NAMALWA (cell line): ENCODE data around the gene CLEC16A.

ENCODE experiments used
- DNase-seq: peaks from one replicate; pipeline ENCODE4 v3.0.0-alpha.2; 2015; ENCODE audit warnings: low spot score

CLEC16A gene

DNA sequence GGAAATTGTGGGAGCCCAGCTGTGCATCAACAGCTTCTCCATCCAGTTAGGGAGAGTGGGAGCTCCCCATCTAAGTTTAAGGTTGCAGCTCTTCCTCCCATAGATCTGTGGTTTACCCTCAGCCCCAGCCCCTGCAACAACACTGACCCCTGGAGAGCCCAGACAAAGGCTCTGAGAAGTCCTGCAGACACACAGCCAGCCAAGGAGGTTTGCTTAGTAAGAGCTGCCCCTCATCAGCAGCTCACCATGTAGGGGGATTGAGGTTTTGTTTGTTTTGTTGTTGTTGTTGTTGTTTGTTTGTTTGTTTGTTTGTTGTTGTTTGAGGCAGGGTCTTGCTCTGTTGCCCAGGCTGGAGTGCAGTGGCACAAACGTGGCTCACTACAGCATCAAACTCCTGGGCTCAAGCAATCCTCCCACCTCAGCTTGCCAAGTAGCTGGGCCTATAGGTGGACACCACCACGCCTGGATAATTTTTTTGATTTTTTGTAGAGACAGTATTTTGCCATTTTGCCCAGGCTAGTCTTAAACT, 138.6 kb downstream of the CLEC16A start:
- no peak for DNase-seq

DNA sequence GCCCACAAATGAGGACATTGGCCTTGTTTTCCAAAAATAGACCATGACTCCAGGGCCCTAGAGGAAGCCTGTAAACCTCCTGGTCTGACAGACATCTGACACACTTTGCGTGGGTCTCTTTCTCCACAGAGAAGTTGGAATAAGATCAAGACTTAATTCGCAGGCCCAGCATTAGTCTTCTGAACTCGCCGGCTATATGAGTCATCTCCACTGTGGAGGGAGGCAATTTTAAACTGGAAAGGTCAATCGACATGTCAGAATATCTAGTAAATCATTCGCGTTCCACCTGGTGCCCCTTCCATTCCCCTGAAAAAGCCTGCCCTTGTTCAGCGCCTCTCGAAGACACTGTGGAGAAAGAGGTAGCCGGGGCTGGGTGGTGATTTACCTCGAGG, 140.1 kb downstream of the CLEC16A start:
- no peak for DNase-seq

DNA sequence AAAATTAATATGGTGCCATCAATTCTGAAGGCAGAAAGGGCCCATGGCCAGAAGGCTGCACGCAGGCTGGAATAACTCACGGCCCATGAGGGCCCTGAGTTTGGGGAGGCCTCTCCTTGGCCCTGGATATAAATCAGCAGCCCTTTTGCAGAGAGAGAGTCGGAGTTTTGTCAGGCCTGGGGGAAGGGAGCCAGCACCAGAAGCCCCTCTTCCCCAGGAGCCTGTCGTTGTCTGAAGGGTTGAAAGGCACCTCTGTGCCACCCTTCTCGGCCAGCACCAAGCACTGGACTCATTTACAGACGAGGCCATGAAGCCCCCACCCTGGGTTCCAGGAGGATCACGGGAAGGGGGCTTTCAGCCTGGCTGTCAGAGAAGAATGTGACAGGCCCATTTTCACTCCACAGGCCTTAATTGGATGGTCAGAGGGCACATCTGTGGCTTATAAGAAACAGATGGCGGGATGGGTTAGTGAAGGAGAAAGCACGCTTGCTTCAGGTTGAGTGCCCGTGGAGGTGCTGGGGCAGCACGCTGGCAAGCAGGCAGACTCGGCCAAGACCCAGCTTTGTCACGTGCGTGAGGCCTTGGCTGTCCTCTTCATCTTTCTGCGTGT, 140.6 kb downstream of the CLEC16A start:
- DNase-seq, result peak; percentile 36

DNA sequence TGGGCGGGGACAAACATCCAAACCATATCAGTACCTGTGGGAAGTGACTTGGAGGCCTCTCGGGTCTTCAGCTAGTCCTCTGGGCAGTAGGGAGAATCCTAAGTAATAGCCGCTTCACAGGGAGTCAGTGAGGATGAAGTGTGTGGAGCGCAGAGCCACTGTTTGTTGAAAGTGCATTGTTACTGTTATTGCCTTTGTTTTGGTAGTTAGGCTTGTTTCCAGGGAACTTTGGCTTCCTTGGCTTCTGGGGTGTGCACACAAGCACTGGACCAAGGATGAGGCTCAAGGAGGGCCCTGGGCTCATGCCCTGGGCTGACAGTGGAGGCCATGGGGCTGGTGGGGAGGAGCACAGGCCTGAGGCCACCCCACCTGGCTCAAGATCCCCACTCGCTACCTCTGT, 141.6 kb downstream of the CLEC16A start:
- no peak for DNase-seq

DNA sequence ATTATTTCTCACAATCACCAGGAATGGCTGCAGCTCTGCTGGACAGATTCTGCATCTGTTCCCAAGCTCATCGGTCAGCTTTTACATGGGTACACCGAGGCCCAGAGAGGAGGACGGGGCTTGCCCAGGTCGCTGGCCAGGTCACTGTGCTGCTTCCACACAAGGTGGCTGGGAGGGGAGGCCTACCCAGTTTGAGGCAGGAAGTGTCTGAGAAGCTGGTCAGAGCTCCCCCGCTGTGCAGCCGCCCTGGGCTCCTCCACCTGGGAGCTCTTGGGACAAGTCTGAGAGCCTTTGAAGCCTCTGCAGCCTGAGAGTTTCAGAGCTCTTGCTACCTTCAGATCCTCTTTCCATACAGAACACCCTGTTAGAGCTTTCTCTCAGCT, 143.3 kb downstream of the CLEC16A start:
- no peak for DNase-seq

DNA sequence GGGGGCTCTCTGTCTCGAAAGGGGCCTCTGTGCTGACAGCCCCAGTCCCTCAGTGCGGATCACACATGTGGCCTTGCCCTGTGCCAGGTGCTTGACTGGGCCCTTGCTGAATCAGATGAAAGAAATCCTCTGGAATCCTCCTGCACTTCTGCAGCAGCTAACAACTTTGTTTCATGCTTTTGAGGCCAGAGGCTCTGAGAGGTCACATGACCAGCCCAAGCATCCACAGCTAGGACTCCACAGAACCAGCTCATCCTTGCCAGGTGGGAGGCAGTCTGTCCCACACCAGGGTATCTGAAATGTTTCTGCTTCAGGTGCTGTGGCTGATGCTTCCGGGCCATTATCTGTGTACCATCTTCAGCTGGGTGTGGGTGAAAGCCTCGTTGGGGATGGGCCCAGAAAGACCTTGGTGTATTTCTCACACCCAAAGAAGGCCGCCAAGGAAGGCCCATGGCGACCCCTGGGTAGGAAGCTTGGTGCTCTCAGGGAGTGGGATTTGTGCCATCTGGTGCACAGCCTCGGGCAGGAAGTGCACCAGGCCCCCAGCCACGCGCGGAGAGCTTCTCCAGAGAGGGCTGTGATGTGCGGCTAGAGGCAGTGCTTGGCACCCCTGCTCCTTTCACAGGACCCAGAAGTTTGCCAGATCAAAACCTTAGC, 143.8 kb downstream of the CLEC16A start:
- DNase-seq, result no peak

DNA sequence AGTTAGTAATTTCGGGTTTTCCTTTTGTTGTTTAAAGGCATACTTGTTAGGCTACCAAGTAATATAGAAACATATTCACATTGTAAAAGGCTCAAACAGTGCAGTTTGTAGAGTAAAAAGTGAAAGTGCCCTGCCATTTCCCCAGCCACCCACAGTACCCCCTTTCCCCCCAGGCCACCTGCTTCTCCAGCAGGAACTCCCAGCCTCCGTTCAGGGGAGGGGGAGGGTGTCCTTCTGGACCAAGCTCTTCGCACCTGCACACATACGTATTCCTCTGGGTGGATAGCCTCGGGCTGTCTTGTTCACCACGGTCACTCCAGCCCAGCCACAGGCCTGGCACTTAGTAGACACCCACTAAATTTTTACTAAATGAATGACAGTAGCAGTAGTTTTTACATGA, 144.5 kb downstream of the CLEC16A start:
- DNase-seq, result no peak

DNA sequence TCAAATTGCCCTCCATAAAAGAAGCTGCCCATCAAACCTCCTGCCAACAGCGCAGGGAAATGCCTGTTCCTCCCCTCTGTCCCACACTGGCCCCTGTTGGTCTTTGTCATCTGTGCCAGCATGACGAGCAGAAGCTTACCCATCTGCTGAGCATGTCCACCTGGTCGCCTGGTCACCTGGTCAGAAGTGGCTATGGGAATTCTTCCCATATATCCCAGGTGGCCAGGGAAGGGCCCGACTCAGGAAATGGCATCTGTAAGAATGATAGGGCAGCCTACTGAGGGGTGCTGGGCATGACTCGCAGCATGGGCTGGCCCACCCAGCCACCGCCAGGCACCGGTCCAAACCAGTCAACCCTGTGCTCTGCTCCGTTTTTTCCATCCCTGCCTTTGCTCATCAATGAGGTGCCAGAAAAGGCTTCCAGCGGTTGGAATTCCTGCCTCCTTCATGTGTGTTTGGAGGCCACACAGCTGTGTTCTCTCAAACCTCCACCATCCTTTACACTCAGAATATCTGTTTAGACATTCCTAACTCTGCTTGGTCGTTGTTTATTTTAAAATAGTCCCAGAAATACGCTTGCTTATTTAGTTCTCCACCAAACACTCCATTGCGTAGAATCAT, 145.2 kb downstream of the CLEC16A start:
- no peak for DNase-seq

DNA sequence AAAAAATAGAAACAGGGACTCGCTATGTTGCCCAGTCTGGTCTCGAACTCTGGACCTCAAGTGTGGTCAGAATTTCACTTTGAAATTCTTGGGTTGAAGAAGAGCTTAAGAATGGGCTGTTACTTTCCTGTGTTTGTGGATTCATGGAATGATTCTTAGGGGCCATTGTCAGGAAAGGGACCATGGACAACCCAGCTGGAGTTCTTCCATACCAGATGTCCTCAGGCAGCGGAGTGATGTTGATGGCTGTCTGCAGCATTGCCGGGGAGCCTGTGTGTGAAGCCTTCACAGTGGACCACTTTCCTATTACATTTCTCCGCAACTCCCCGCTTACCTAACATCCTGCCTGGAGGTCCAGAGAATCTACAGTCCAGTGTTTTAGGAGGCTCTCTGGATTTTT, 145.9 kb downstream of the CLEC16A start:
- DNase-seq, result no peak

DNA sequence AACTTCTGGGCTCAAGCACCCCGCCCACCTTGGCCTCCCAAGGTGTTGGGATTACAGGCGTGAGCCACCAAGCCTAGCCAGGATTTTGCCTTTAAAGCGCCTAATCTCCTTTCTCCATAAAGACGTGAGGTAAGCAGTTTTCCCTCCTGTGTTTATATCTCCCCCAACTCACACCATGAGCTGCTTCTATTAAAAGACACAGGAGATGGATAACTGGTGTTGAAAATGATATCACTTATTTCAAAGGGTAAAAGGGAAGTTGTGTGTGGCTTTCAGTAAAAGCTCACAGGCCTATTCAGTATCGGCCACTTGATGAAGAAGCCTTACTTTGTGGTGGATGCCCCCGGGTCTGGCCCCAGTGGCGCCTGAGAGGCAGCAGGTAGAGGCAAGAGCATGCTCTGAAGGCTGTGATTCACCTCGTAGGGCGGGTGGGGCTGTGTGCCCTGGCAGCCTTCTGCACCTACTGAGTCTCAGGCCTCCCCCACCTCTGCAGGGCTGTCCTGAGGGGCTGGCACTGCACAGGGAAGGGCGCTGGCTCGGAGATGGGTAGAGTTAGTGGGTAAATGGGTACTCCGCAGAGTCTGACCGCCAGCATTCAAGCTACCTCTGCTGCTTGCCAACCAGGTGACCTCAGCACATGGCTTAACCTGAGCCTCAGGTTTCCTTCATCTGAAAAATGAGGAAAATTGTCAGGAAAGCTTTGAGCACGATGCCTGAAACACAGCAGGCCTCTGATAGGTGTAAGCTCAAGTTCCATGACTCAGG, 146.8 kb downstream of the CLEC16A start:
- DNase-seq, result no peak

DNA sequence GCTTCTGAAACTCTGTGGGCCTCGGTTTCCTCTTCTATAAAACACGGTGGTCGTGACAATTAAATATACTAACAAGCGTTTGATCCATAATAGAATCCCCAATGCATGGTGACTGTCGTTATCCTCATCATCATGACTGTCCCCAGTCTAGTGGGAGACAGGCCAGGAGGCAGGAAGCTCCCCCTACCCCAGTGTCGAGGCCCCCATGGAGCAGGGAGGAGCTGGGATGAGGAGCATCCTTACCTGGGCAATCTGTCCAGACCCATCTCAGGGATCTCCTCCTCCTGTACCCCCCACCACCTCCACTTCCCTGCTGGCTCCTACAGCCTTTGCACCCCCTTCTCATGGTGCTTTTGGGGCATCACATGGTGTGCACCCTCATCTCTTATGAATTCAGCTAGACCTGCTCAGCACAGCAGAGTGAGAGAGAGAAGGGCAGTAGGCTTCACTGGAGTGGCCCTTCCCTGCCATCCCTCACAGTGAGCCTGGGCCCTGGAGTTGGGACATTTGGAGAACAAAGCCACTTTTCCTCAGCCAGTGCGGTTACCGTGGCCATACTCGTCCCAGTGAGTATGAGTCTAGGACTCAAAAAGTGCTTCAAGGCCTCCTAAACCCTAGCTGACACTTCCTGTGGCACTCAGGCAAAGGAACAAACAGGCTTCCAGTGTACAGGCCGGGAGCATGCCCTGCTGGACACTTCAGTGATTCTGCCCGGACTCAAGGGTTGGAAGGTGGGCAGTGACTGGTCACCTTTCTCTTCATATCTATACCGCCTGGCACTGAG, 148.6 kb downstream of the CLEC16A start:
- no peak for DNase-seq

DNA sequence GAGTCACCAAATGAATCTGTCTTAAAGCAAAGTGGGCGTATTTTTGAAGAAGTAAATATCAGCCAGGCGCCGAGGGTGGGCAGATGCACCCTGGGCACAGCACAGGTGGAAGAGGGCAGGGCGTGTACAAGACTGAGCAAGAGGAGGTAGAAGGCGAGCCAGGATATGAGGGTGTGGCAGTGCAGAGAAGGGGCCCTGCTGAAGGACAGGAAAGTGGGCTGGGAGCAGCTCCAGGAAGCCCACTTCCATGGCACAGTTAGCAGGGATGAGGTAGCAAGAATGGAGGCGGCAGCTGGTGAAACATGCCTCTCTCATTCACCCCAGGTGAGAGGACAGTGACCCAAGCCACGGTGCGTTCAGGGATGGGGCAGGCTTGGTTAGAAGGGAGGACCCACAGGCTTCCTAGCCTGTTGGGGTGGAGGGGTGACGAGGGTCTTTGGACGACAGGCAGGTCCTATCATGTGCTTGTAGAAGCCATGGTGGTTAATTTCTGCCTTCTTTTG, 149.3 kb downstream of the CLEC16A start:
- no peak for DNase-seq

DNA sequence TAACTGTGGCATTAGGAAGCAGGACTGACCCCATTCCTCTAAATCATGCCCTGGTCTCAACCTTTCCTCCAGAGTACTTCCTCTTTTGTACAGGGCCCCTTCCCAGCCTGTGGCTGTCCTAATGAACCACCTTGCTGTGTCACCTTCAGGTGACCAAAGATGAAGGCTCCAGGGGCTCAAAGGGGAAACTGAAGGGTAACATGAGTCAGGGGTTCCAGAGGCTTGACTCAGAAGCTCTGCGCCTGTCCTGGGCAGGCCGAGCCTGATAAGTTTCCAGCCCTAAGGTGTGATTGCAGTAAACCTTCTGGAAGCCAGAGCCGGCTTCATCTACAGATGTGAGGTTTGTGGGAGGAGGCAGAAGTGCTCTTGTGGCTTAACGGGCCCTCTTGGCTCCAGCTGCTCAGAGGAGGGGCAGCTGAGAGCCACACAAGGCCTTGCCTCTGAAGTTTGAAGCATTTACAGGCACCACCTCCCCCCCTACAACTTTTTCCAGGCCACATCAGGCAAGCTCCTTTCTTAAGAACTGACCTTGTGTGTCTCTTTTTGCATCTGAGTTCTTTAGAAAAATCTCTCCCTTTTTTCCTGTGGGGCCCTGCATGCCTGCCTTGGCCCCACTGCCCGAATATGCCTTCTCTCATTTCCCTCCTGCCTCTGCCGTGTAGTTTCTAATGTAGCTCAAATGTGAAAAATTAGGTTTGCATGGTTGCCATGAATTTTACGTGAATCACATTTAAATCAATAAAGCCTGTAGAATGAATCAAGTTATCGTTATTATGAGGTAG, 149.9 kb downstream of the CLEC16A start:
- peak; percentile 71 for DNase-seq

DNA sequence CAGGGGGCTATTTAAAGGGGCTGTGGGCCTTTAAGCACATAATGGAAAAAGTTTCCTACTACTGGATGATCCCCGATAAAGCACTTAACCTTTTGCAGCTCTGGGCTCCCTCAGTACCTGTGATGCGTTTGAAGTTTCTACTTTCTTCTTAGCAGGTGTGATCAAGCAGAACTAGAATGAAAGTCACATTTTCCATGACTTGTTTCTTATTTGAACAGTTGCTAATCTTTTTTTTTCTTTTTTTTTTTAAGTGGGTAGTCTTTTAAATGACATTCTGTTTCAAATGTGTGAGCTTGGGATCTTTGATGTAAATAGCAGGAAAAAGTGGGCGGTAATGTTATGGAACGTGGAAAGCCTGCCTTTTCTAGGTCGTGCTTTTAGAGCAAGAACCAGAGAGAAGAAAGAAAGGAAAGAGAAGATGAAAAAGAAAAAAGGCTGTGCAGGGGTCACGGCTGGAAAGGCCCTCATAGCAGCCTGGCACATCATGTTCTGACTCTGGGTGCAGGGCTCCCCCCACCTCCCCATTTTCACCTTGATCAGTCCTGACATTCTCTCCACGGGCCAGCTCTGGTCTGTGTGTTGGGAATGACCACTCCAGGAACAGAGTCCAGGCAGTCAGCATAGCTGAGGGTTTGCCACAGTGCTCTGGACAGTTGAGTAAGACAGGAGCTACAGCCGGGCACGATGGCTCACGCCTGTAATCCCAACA, 150.6 kb downstream of the CLEC16A start:
- DNase-seq, result peak; percentile 65

DNA sequence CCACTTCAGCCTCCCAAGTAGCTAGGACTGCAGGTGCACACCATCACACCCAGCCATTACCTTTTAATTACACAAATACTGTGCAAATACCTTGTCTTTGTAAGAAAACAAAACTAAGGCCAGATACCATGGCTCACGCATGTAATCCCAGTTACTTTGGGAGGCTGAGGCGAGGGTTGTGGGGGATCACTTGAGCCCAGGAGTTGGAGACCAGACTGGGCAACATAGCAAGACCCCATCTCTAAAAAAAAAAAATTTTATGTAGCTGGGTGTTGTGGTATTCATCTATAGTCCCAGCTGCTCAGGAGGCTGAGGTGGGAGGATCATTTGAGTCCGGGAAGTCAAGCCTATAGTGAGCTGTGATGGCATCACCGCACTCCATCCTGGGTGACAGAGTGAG, 151.6 kb downstream of the CLEC16A start:
- DNase-seq, result no peak

DNA sequence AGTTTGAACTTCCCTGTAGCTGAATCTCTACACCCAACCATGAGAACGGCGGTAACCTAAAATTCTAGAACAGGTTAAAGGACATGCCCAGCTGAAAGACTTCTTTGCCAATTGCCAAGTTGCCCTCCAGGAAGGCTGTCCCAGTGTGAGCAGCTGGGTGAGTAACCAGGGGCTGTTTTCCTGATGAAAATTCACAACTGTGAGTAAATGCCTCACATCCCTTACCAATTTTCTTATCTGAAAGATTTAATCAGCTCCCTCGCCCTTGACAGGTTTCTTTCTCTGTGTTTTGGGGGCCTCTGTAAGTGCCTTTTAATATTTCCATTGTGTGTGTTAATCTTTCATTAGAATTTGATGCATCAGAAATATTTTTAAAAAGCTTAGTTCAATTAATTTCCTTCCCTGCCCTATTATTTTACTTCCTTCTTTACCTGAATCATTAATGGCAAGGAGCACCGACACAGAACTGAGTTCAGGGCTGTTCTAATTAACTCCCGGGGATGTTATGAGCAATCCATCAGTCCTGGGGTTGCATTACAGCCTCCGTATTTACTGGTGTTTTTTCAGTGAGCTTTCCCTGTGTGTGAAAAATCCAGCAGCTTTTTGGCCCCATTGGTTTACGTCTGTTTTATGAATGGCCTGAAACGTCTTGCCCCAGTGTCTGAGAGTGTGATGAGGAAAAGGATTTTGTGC, 152.9 kb downstream of the CLEC16A start:
- DNase-seq, result no peak

DNA sequence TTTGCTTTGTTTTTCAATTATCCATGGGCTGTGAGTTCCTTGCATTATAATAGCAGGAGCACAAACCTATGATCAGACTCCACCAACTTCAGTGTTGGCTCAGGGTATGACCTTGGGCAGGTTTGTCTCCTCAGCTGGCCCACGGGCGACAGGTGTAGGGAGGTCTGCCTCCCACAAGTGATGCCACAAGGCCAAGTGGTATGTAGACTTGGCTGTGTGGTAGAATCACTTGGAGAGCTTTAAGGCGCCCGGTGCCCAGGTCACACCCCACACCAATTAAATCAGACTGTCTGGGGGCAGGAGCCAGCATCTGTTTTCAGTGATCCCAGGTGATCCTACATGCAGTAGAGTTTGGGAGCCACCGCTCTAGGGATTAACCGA, 153.4 kb downstream of the CLEC16A start:
- DNase-seq, result no peak

DNA sequence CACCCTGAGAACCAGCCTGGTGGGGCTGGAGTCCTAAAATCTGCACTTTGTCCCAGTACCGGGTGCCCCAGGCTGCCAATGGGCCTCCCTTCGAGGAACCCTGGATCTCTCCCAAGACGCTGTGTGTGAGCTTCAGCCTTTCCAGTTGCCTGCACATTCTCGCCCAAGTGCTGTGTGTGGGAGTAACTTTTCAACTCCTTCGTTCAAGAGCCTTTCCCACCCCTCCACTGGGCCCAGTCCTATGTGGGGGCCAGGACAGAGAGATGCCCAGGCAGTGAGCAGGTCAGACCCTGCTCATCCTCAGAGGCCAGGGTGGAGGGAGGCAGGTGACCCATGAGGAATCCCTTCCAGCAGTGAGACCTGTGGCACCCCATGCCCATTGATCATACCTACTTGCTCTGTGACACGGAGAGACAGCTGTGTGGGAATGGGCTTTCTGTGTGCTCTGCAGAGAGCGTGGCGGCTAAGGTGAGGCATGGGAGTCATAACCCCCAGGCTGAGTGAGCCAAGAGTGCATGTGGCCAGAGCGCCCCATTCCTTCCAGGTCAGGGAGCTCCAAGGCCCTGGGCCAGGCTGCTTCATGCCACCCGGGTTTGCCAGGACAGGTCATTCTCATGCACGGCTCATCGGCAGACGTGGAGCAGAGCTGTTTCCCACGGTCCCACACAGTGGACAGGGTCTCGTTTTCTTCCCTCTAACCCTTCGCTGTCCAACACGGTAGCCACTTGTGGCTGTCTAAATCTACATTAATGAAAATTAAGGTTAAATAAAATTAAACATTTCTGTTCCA, 154.4 kb downstream of the CLEC16A start:
- no peak for DNase-seq

DNA sequence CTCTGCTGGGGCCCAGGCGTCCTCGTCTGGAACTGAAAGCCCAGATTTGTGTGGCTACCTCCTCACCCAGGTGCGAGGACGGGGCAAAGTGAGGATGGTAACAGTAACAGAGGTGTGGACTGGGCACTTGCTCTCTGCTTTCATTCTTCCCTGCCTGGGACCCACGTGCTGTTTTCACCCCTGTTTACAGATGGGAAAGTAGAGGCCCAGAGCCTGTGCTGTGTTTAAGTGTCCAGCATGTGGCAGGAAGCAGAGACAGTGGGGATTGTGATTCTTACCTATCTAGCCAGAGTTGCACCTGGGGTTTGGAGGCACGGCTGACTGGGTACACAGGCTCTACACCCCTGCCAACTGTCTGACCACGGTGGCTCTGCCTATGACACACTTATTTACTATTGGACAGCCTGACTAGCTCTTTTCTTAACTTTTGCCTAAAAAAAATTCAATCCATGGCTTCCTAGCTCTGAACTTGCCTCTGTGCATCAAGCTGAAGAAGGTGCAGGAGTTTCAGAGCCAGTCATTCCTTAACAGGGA, 155.4 kb downstream of the CLEC16A start:
- peak; percentile 27 for DNase-seq
